Measurements from ENCODE around the gene ZNF84. TPM values are rescaled to one million over a fixed set of nuclear protein-coding genes. Genes with fewer than 3 reads are reported as not detected.

Gene ZNF84
- total and polyA plus RNA-seq, 4 donors, result 5.1 to 52.2 (median 13.1) TPM

Small RNA genes lying within 50 kb of the gene (small RNA-seq; reads per million reads assigned to genes)
- gene RNU4ATAC12P (ENCODE audit: low replicate concordance), result not detected

Other genes starting within 250 kb of the ZNF84 start
- gene GOLGA3, start 208.6 kb upstream of the ZNF84 start, total RNA-seq, result 10 to 100 TPM; 52.7 to 81.1 TPM
- gene GOLGA3, start 208.6 kb upstream of the ZNF84 start, polyA plus RNA-seq, result 10 to 100 TPM; 17.5 to 18.8 TPM
- gene CHFR, start 149.9 kb upstream of the ZNF84 start, total RNA-seq, result 10 to 100 TPM; 44.4 to 59.9 TPM
- gene CHFR, start 149.9 kb upstream of the ZNF84 start, polyA plus RNA-seq, result 10 to 100 TPM; 35.1 to 36.3 TPM
- gene ZNF605, start 81.2 kb upstream of the ZNF84 start, total RNA-seq, result 10 to 100 TPM; 10.7 to 17.3 TPM
- 1 to 10 TPM; 2.1 to 3.8 TPM for gene ZNF605, start 81.2 kb upstream of the ZNF84 start, polyA plus RNA-seq
- 10 to 100 TPM; 15.5 to 26.7 TPM for gene ZNF26, start 51.1 kb upstream of the ZNF84 start, total RNA-seq
- 1 to 10 TPM; 5.0 to 6.4 TPM for gene ZNF26, start 51.1 kb upstream of the ZNF84 start, polyA plus RNA-seq
- gene ZNF140, start 43.4 kb downstream of the ZNF84 start, total RNA-seq, result 10 to 100 TPM; 14.4 to 57.7 TPM
- gene ZNF140, start 43.4 kb downstream of the ZNF84 start, polyA plus RNA-seq, result 10 to 100 TPM; 11.4 to 14.0 TPM
- gene ZNF891, start 92.8 kb downstream of the ZNF84 start, total RNA-seq, result 1 to 10 TPM; 1.3 to 6.2 TPM
- gene ZNF891, start 92.8 kb downstream of the ZNF84 start, polyA plus RNA-seq, result under 1 TPM; 0.26 to 0.93 TPM
- 10 to 100 TPM in 1 of 2 donors, 1 to 10 TPM in 1; 7.0 to 26.2 TPM for gene ZNF10, start 93.1 kb downstream of the ZNF84 start, total RNA-seq
- 1 to 10 TPM; 3.2 to 6.7 TPM for gene ZNF10, start 93.1 kb downstream of the ZNF84 start, polyA plus RNA-seq
- gene ZNF268, start 144.0 kb downstream of the ZNF84 start, total RNA-seq, result 10 to 100 TPM; 20.5 to 33.8 TPM
- gene ZNF268, start 144.0 kb downstream of the ZNF84 start, polyA plus RNA-seq, result 1 to 10 TPM; 3.3 to 7.9 TPM
- not detected for gene ANHX, start 198.4 kb downstream of the ZNF84 start, total RNA-seq
- not detected for gene ANHX, start 198.4 kb downstream of the ZNF84 start, polyA plus RNA-seq

Measured in lung (tissue), 5 donors.